BLaER1 treated with 17β-estradiol and CSF1 and Interleukin-3, amounts not matched to agents 10 nM and 100 nM (cell line): Measurements from ENCODE around the gene VPS54.

Experiments
- H3K27ac ChIP-seq, 11 experiments: shearing (Covaris generic); formaldehyde crosslinking; 2 replicates each; pipeline ENCODE4 v1.8.1; 2022
- H3K27me3 ChIP-seq, 11 experiments: shearing (Covaris generic); formaldehyde crosslinking; 2 replicates each; pipeline ENCODE4 v1.8.1; 2022
- H3K36me3 ChIP-seq, 11 experiments: shearing (Covaris generic); formaldehyde crosslinking; 2 replicates each; pipeline ENCODE4 v1.8.1; 2022
- H3K4me1 ChIP-seq, 10 experiments: shearing (Covaris generic); formaldehyde crosslinking; 2 replicates each; pipeline ENCODE4 v1.8.1; 2022
- H3K4me2 ChIP-seq, 11 experiments: shearing (Covaris generic); formaldehyde crosslinking; 2 replicates each; pipeline ENCODE4 v1.8.1; 2022
- H3K4me3 ChIP-seq, 10 experiments: shearing (Covaris generic); formaldehyde crosslinking; 2 replicates each; pipeline ENCODE4 v1.8.1; 2022
- H3K9ac ChIP-seq, 11 experiments: shearing (Covaris generic); formaldehyde crosslinking; 2 replicates each; pipeline ENCODE4 v1.8.1; 2022
- H3K9me3 ChIP-seq, 11 experiments: shearing (Covaris generic); formaldehyde crosslinking; replicated peaks in 1 of 11; 2 replicates each; pipeline ENCODE4 v1.8.1; 2022
- H4K20me1 ChIP-seq, 11 experiments: shearing (Covaris generic); formaldehyde crosslinking; 2 replicates each; pipeline ENCODE4 v1.8.1; 2022
- Cebpa-rat ChIP-seq, 11 experiments: shearing (Covaris generic); IDR thresholded peaks; 2 replicates each; pipeline ENCODE4 v1.8.1; 2022

VPS54 gene

GRCh38 chr2:64019083-64019974, at the start of gene VPS54:
Gene VPS54, minus strand, starts transcription at chr2:64019428. Its CDS starts 35,429 bp downstream, at chr2:63983999.
- TF ChIP-seq Cebpa-rat (IDR thresholded peaks at IDR 0.05): no peak
- peaks cover 0 to 20% (median 4%) of the 10 kb centered on the region in 11 experiments; a peak in 6 of 22 replicates for H4K20me1 ChIP-seq
- H3K4me1 ChIP-seq: peaks cover 17 to 43% (median 30%) of the 10 kb centered on the region in 10 experiments
- H3K9ac ChIP-seq: peak within 1 kb of the TSS; percentile 96 to 99 (median 98)
- peak within 1 kb of the TSS; percentile 68 to 91 (median 84) for H3K4me3 ChIP-seq
- no peaks in the 10 kb centered on the region for H3K9me3 ChIP-seq
- no peaks in the 10 kb centered on the region for H3K27me3 ChIP-seq
- peak within 1 kb of the TSS; percentile 69 to 93 (median 86) for H3K4me2 ChIP-seq
- H3K36me3 ChIP-seq: no peaks in the 10 kb centered on the region
- peak within 1 kb of the TSS; percentile 93 to 99 (median 98) for H3K27ac ChIP-seq

- TF ChIP-seq Cebpa-rat (IDR thresholded peaks at IDR 0.05): no peak
- H3K9ac ChIP-seq: no peak overlapping the region
- no peak overlapping the region for H3K27ac ChIP-seq
- no peaks in the 10 kb centered on the region for H3K36me3 ChIP-seq
- H3K4me2 ChIP-seq: no peak overlapping the region
- no peak overlapping the region for H3K4me3 ChIP-seq
- H4K20me1 ChIP-seq: no peaks in the 10 kb centered on the region
- H3K27me3 ChIP-seq: no peaks in the 10 kb centered on the region
- H3K4me1 ChIP-seq: peaks cover 0 to 6% (median 0%) of the 10 kb centered on the region in 10 experiments; a peak in 2 of 20 replicates
- no peaks in the 10 kb centered on the region for H3K9me3 ChIP-seq
Observed at GRCh38 chr2:64067326-64067725, 48.1 kb upstream of the VPS54 start.

- no peak for TF ChIP-seq Cebpa-rat (IDR thresholded peaks at IDR 0.05)
- no peak overlapping the region for H3K27ac ChIP-seq
- no peak overlapping the region for H3K4me2 ChIP-seq
Observed at GRCh38 chr2:64065516-64065915, 46.3 kb upstream of the VPS54 start.

GRCh38 chr2:64063924-64064331, 44.7 kb upstream of the VPS54 start:
- no peaks in the 10 kb centered on the region for H4K20me1 ChIP-seq
- H3K4me2 ChIP-seq: no peak overlapping the region
- no peaks in the 10 kb centered on the region for H3K36me3 ChIP-seq
- H3K27me3 ChIP-seq: no peaks in the 10 kb centered on the region
- no peaks in the 10 kb centered on the region for H3K9me3 ChIP-seq
- no peak overlapping the region for H3K4me3 ChIP-seq
- peaks cover 0 to 6% (median 0%) of the 10 kb centered on the region in 10 experiments; a peak in 2 of 20 replicates for H3K4me1 ChIP-seq
- no peak overlapping the region for H3K9ac ChIP-seq
- no peak for TF ChIP-seq Cebpa-rat (IDR thresholded peaks at IDR 0.05)
- H3K27ac ChIP-seq: no peak overlapping the region

More at GRCh38 chr2:64065516-64065915, 46.3 kb upstream of the VPS54 start:
- peaks cover 0 to 6% (median 0%) of the 10 kb centered on the region in 10 experiments; a peak in 2 of 20 replicates for H3K4me1 ChIP-seq
- H3K36me3 ChIP-seq: no peaks in the 10 kb centered on the region
- no peak overlapping the region for H3K4me3 ChIP-seq
- no peaks in the 10 kb centered on the region for H3K27me3 ChIP-seq
- H3K9ac ChIP-seq: no peak overlapping the region
- H3K9me3 ChIP-seq: no peaks in the 10 kb centered on the region
- H4K20me1 ChIP-seq: no peaks in the 10 kb centered on the region

GRCh38 chr2:64063454-64063853, 44.2 kb upstream of the VPS54 start:
- Histone ChIP-seq H3K36me3 (no peaks in the 10 kb centered on the region), H3K27me3 (no peaks in the 10 kb centered on the region), H3K9ac (no peak overlapping the region), H4K20me1 (no peaks in the 10 kb centered on the region), H3K4me3 (no peak overlapping the region), H3K4me2 (no peak overlapping the region), H3K4me1 (peaks cover 0 to 6% (median 0%) of the 10 kb centered on the region in 10 experiments; a peak in 2 of 20 replicates), H3K9me3 (no peaks in the 10 kb centered on the region), H3K27ac (no peak overlapping the region)
- TF ChIP-seq Cebpa-rat (IDR thresholded peaks at IDR 0.05): no peak

GRCh38 chr2:64062840-64063239, 43.6 kb upstream of the VPS54 start:
- Histone ChIP-seq H3K9ac (no peak overlapping the region), H4K20me1 (no peaks in the 10 kb centered on the region), H3K27ac (no peak overlapping the region), H3K4me2 (no peak overlapping the region), H3K4me3 (no peak overlapping the region), H3K9me3 (no peaks in the 10 kb centered on the region), H3K4me1 (peaks cover 0 to 6% (median 0%) of the 10 kb centered on the region in 10 experiments; a peak in 2 of 20 replicates), H3K27me3 (no peaks in the 10 kb centered on the region), H3K36me3 (no peaks in the 10 kb centered on the region)
- TF ChIP-seq Cebpa-rat (IDR thresholded peaks at IDR 0.05): no peak

GRCh38 chr2:64059270-64059669, 40.0 kb upstream of the VPS54 start:
- Histone ChIP-seq H3K4me2 (no peak overlapping the region), H4K20me1 (no peaks in the 10 kb centered on the region), H3K4me1 (no peaks in the 10 kb centered on the region), H3K27ac (no peak overlapping the region), H3K9me3 (no peaks in the 10 kb centered on the region), H3K27me3 (no peaks in the 10 kb centered on the region), H3K4me3 (no peak overlapping the region), H3K9ac (no peak overlapping the region), H3K36me3 (no peaks in the 10 kb centered on the region)
- TF ChIP-seq Cebpa-rat (IDR thresholded peaks at IDR 0.05): no peak

GRCh38 chr2:64056021-64056420, 36.8 kb upstream of the VPS54 start:
- Histone ChIP-seq H3K27me3 (no peaks in the 10 kb centered on the region), H3K4me1 (peaks cover 0 to 10% (median 6%) of the 10 kb centered on the region in 10 experiments; a peak in 15 of 20 replicates), H3K36me3 (no peaks in the 10 kb centered on the region), H3K4me3 (no peak overlapping the region), H4K20me1 (no peaks in the 10 kb centered on the region), H3K27ac (no peak overlapping the region), H3K9me3 (no peaks in the 10 kb centered on the region), H3K9ac (no peak overlapping the region), H3K4me2 (no peak overlapping the region)
- TF ChIP-seq Cebpa-rat (IDR thresholded peaks at IDR 0.05): no peak

- Histone ChIP-seq H3K4me2 (no peak overlapping the region), H3K27ac (no peak overlapping the region), H3K4me3 (no peak overlapping the region), H3K4me1 (peaks cover 5 to 18% (median 11%) of the 10 kb centered on the region in 10 experiments; a peak in 16 of 20 replicates), H3K36me3 (no peaks in the 10 kb centered on the region), H3K9me3 (no peaks in the 10 kb centered on the region), H3K27me3 (no peaks in the 10 kb centered on the region), H4K20me1 (no peaks in the 10 kb centered on the region), H3K9ac (no peak overlapping the region)
- TF ChIP-seq Cebpa-rat (IDR thresholded peaks at IDR 0.05): no peak
Observed at GRCh38 chr2:64054161-64054915, 35.1 kb upstream of the VPS54 start.
